ENCODE measurements around the gene CNPY2. TPM values are rescaled to one million over a fixed set of nuclear protein-coding genes. Genes with fewer than 3 reads are reported as not detected.

CNPY2 gene
- polyA plus RNA-seq, 2 of the 4 experiments (the other 2 are of a cell fraction), result 158 to 218 TPM

- ChIA-PET POLR2A (interaction anchor here (0.6 to 1.1 kb wide), 2 partner anchors 16 to 19 kb away, joined by 3 to 4 read pairs; partner anchors contain the start of gene CNPY2), CTCF (interaction anchor here (0.6 to 3.5 kb wide), 6 partner anchors 27 to 143 kb away, joined by 3 to 13 read pairs (median 4); partner anchors contain the start of genes COQ10A and SMARCC2)
- DNase-seq (ENCODE audit: low read depth in 1 of 2, low spot score in 1 of 2), result no peak
- FAIRE-seq, result no peak
- no peaks in the 10 kb centered on the region for H3K9me3 ChIP-seq
- 91% methylated on average over 8 of the region's 8 CpGs for WGBS (ENCODE audit: missing lambda C conversion rate)
- peaks cover 23% of the 10 kb centered on the region; the same call in 2 of the 3 replicates for H3K4me1 ChIP-seq
- ATAC-seq, result no peak
- no peak overlapping the region for H3K4me2 ChIP-seq
- TF ChIP-seq MAZ (IDR thresholded peaks at IDR 0.05; ENCODE audit: borderline replicate concordance, low read depth, low read length) (no peak), EP300 (IDR thresholded peaks at IDR 0.05) (no peak), ESRRA (IDR thresholded peaks at IDR 0.05; ENCODE audit: borderline replicate concordance, low read length) (no peak), BHLHE40 (IDR thresholded peaks at IDR 0.05; ENCODE audit: low read depth, low read length) (no peak), CTCF (IDR thresholded peaks at IDR 0.05) (no peak), ATOH8 (CRISPR knock-in tag; IDR thresholded peaks at IDR 0.05; ENCODE audit: low read depth) (no peak), ZNF302 (CRISPR knock-in tag; IDR thresholded peaks at IDR 0.05) (no peak), EHF (CRISPR knock-in tag; IDR thresholded peaks at IDR 0.05) (no peak), REST (IDR thresholded peaks at IDR 0.05) (no peak), PBX3 (IDR thresholded peaks at IDR 0.05) (no peak), MAFK (IDR thresholded peaks at IDR 0.05; ENCODE audit: partially characterized antibody) (no peak), HOXB13 (CRISPR knock-in tag; IDR thresholded peaks at IDR 0.05; ENCODE audit: low read depth) (no peak), FOSL2 (IDR thresholded peaks at IDR 0.05) (no peak), FOSL2 (CRISPR knock-in tag; IDR thresholded peaks at IDR 0.05) (no peak)
- TF ChIP-seq, protein P1, sequence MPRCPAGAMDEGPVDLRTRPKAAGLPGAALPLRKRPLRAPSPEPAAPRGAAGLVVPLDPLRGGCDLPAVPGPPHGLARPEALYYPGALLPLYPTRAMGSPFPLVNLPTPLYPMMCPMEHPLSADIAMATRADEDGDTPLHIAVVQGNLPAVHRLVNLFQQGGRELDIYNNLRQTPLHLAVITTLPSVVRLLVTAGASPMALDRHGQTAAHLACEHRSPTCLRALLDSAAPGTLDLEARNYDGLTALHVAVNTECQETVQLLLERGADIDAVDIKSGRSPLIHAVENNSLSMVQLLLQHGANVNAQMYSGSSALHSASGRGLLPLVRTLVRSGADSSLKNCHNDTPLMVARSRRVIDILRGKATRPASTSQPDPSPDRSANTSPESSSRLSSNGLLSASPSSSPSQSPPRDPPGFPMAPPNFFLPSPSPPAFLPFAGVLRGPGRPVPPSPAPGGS (IDR thresholded peaks at IDR 0.05), result no peak
- TF ChIP-seq, protein P2, sequence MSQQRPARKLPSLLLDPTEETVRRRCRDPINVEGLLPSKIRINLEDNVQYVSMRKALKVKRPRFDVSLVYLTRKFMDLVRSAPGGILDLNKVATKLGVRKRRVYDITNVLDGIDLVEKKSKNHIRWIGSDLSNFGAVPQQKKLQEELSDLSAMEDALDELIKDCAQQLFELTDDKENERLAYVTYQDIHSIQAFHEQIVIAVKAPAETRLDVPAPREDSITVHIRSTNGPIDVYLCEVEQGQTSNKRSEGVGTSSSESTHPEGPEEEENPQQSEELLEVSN (IDR thresholded peaks at IDR 0.05; ENCODE audit: borderline replicate concordance, low read depth), result no peak
- H3K4me3 ChIP-seq, result no peak overlapping the region
- H3K27ac ChIP-seq, result no peak overlapping the region
Observed at GRCh38 chr12:56297400-56297799, 18.4 kb downstream of the CNPY2 start.

DNA sequence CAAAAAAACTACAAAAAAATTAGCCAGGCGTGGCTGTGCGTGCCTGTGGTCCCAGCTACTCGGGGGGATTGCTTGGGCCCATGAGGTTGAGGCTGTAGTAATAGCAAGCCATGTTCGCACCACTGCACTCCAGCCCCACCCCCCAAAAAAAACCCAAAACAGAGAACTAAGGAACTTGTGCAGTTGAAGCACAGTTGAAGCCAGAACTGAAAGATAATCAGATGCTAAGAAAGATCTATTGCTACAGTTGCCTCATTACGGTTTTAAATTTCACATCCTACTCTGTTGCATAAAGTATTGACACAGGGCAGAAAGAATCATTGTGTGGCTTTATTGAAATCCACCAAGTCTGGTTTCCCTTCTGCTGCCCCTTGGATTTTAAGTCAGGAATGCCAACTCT, 19.5 kb downstream of the CNPY2 start:
- 87% methylated on average over 5 of the region's 5 CpGs for WGBS (ENCODE audit: missing lambda C conversion rate)

More for the DNA sequence above, 19.5 kb downstream of the CNPY2 start:
- DNase-seq (ENCODE audit: low read depth in 1 of 2, low spot score in 1 of 2) (no peak), ATAC-seq (no peak), FAIRE-seq (no peak)
- ChIA-PET CTCF (interaction anchor here (1.3 kb wide), 1 partner anchor 17 kb away, joined by 3 read pairs; no protein-coding TSS in a partner anchor), POLR2A (no interaction called here)
- H3K9me3 ChIP-seq, result no peaks in the 10 kb centered on the region
- H3K27ac ChIP-seq, result no peak overlapping the region
- H3K4me1 ChIP-seq, result peaks cover 23% of the 10 kb centered on the region; the same call in 2 of the 3 replicates
- TF ChIP-seq, protein P1 (IDR thresholded peaks at IDR 0.05), result no peak
- no peak for TF ChIP-seq GATA3 (IDR thresholded peaks at IDR 0.05; ENCODE audit: borderline replicate concordance)
- TF ChIP-seq NFE2L2 (conservative IDR thresholded peaks at IDR 0.05; ENCODE audit: low read length), result no peak
- no peak for TF ChIP-seq CEBPB (IDR thresholded peaks at IDR 0.05)
- no peak for TF ChIP-seq CHD4 (IDR thresholded peaks at IDR 0.05; ENCODE audit: borderline replicate concordance)
- TF ChIP-seq, protein P3, sequence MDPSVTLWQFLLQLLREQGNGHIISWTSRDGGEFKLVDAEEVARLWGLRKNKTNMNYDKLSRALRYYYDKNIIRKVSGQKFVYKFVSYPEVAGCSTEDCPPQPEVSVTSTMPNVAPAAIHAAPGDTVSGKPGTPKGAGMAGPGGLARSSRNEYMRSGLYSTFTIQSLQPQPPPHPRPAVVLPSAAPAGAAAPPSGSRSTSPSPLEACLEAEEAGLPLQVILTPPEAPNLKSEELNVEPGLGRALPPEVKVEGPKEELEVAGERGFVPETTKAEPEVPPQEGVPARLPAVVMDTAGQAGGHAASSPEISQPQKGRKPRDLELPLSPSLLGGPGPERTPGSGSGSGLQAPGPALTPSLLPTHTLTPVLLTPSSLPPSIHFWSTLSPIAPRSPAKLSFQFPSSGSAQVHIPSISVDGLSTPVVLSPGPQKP (IDR thresholded peaks at IDR 0.05; ENCODE audit: low read depth, low read length), result no peak
- no peak overlapping the region for H3K4me3 ChIP-seq
- no peak overlapping the region for H3K4me2 ChIP-seq

All from A549 (cell line).